ENCODE data around the gene ATP6V1G3. TPM values are rescaled to one million over a fixed set of nuclear protein-coding genes. Genes with fewer than 3 reads are reported as not detected.

Gene ATP6V1G3
- total and polyA plus RNA-seq, 4 experiments from 2014 or later, result not detected

DNA sequence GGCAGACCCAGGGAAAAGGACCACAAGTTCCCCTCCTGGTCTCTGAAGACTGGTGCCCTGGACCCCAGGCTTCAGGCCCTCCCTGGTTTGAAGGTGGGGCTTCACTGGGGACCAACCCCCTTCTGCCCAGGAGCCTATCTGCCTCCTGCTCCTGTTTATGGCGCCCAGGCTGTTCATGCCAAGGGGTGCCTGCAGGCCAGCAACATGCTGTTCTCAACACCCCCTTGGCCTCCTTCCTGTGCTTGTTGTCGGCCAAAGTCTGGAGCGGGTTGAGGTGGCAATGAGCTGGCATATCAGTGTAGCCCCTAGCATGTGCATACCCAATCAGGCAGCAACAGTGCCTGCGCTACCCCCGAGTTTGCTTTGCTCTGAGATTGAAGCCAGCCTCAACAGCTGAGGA lies 46.3 kb downstream of the ATP6V1G3 start:
- no peaks in the 10 kb centered on the region for H3K9me3 Mint-ChIP-seq
- H3K9me3 ChIP-seq (ENCODE audit: control insufficient read depth in 1 of 2, low read length in 2 of 2), result no peaks in the 10 kb centered on the region
- no peak overlapping the region for H3K4me3 Mint-ChIP-seq
- no peaks in the 10 kb centered on the region for H3K4me1 ChIP-seq (ENCODE audit: insufficient read depth, low read length)
- H3K4me1 Mint-ChIP-seq, result peaks cover 2 to 8% (median 4%) of the 10 kb centered on the region in 4 donors
- ChIA-PET POLR2A (ENCODE audit: partially characterized antibody) (no interaction called here), CTCF (ENCODE audit: partially characterized antibody) (no interaction called here)
- H3K36me3 Mint-ChIP-seq, result no peaks in the 10 kb centered on the region
- peaks cover 0 to 2% of the 10 kb centered on the region in 2 donors for H3K27me3 Mint-ChIP-seq
- H3K27me3 ChIP-seq (ENCODE audit: insufficient read depth, low read length), result no peaks in the 10 kb centered on the region
- no peak overlapping the region for H3K27ac Mint-ChIP-seq
- H3K36me3 ChIP-seq (ENCODE audit: insufficient read depth, low read length), result no peaks in the 10 kb centered on the region
- no peak overlapping the region for H3K4me3 ChIP-seq (ENCODE audit: low read length in 2 of 2)
- no peak overlapping the region for H3K27ac ChIP-seq (ENCODE audit: low read depth, low read length)
- intact Hi-C loops (cut with micrococcal nuclease), result no loop called here
- no peak for DNase-seq

DNA sequence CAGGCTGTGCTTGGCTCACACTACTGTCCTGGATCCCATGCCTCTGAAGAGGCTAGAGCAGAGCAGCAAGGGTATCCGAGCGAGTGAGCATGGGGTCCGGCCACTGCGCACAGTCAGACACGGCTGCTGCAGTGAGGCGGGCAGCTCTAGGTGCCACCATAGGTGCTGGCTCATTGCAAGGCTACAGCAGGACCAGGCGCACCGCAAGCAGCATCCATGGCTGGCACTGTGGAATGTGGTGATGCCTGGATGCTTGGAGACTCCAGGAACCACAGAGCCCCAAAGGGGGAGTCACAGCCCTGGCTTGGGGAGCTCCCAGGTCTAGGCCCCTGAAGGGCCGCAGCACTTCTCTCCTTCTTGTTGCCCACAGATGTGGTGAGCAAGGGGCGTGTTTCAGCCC lies 47.2 kb downstream of the ATP6V1G3 start:
- H3K27ac ChIP-seq (ENCODE audit: low read depth, low read length), result no peak overlapping the region
- DNase-seq, result no peak
- Mint-ChIP-seq H3K4me3 (no peak overlapping the region), H3K36me3 (no peaks in the 10 kb centered on the region), H3K27me3 (peaks cover 0 to 2% of the 10 kb centered on the region in 2 donors), H3K4me1 (peaks cover 2 to 8% (median 4%) of the 10 kb centered on the region in 4 donors), H3K9me3 (no peaks in the 10 kb centered on the region), H3K27ac (no peak overlapping the region)
- H3K27me3 ChIP-seq (ENCODE audit: insufficient read depth, low read length), result no peaks in the 10 kb centered on the region
- ChIA-PET CTCF (ENCODE audit: partially characterized antibody) (no interaction called here), POLR2A (ENCODE audit: partially characterized antibody) (no interaction called here)
- no peak overlapping the region for H3K4me3 ChIP-seq (ENCODE audit: low read length in 2 of 2)
- H3K4me1 ChIP-seq (ENCODE audit: insufficient read depth, low read length), result no peaks in the 10 kb centered on the region
- H3K36me3 ChIP-seq (ENCODE audit: insufficient read depth, low read length), result no peaks in the 10 kb centered on the region
- intact Hi-C loops (cut with micrococcal nuclease), result no loop called here
- H3K9me3 ChIP-seq (ENCODE audit: control insufficient read depth in 1 of 2, low read length in 2 of 2), result no peaks in the 10 kb centered on the region

DNA sequence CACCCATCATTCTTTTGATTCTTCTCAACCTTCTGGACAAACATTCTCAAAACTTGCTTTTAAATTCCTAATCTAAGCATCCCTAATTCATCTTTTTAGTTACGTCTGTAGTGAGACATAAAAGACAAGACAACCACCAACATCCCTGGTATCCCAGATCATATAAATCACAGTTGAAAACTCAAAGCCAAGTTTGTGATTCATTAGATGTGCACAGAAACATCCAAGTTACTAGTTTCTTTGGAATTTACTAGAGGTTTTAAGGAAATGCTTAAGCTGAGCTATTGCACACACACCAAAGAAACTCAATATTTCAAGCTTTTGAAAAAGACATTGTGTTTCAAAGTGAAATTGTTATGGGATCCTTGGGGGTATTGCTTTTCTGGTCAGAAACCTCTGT lies 47.6 kb downstream of the ATP6V1G3 start:
- no peak overlapping the region for H3K4me3 ChIP-seq (ENCODE audit: low read length in 2 of 2)
- intact Hi-C loops (cut with micrococcal nuclease), result no loop called here
- Mint-ChIP-seq H3K4me3 (peak overlapping the region in 1 of 8 donors; percentile 49), H3K4me1 (peaks cover 2 to 7% (median 4%) of the 10 kb centered on the region in 4 donors), H3K36me3 (no peaks in the 10 kb centered on the region), H3K27me3 (peaks cover 0 to 2% of the 10 kb centered on the region in 2 donors), H3K27ac (no peak overlapping the region), H3K9me3 (no peaks in the 10 kb centered on the region)
- H3K9me3 ChIP-seq (ENCODE audit: control insufficient read depth in 1 of 2, low read length in 2 of 2), result no peaks in the 10 kb centered on the region
- POLR2A ChIA-PET (ENCODE audit: partially characterized antibody), result no interaction called here
- no peak overlapping the region for H3K27ac ChIP-seq (ENCODE audit: low read depth, low read length)
- DNase-seq, result no peak
- no peaks in the 10 kb centered on the region for H3K4me1 ChIP-seq (ENCODE audit: insufficient read depth, low read length)
- CTCF ChIA-PET (ENCODE audit: partially characterized antibody), result no interaction called here
- H3K36me3 ChIP-seq (ENCODE audit: insufficient read depth, low read length), result no peaks in the 10 kb centered on the region
- H3K27me3 ChIP-seq (ENCODE audit: insufficient read depth, low read length), result no peaks in the 10 kb centered on the region

DNA sequence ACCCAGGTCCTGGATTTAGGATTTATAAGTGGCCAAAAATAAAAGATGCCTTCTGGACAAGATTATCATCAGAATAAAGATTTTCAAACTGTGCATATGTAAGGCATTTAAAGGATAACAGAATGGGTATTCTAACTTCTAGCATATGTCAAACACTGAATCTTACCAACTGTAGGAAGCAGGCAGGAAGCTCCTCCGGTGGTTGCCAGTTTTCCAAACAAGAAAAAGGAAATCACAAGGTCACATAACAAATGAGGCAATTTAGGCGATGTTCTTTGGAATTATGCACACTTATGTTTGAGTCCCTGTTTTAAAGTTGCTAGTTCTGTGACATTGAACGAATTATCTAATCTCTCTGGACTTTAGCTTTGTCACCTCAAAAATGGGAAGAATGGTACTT lies 48.9 kb downstream of the ATP6V1G3 start:
- no peak overlapping the region for H3K4me3 Mint-ChIP-seq
- ChIA-PET POLR2A (ENCODE audit: partially characterized antibody) (no interaction called here), CTCF (ENCODE audit: partially characterized antibody) (interaction anchor here (1.1 kb wide), 1 partner anchor 195 kb away, joined by 4 read pairs; no protein-coding TSS in a partner anchor)
- H3K27ac Mint-ChIP-seq, result no peak overlapping the region
- H3K27ac ChIP-seq (ENCODE audit: low read depth, low read length), result no peak overlapping the region
- no peaks in the 10 kb centered on the region for H3K9me3 ChIP-seq (ENCODE audit: control insufficient read depth in 1 of 2, low read length in 2 of 2)
- no peaks in the 10 kb centered on the region for H3K36me3 ChIP-seq (ENCODE audit: insufficient read depth, low read length)
- H3K36me3 Mint-ChIP-seq, result no peaks in the 10 kb centered on the region
- no peaks in the 10 kb centered on the region for H3K4me1 ChIP-seq (ENCODE audit: insufficient read depth, low read length)
- no peaks in the 10 kb centered on the region for H3K9me3 Mint-ChIP-seq
- H3K27me3 Mint-ChIP-seq, result peaks cover 0 to 2% of the 10 kb centered on the region in 2 donors
- H3K27me3 ChIP-seq (ENCODE audit: insufficient read depth, low read length), result no peaks in the 10 kb centered on the region
- intact Hi-C loops (cut with micrococcal nuclease), result no loop called here
- H3K4me3 ChIP-seq (ENCODE audit: low read length in 2 of 2), result no peak overlapping the region
- H3K4me1 Mint-ChIP-seq, result no peaks in the 10 kb centered on the region
- no peak for DNase-seq

GRCh38 chr1:198491028-198491427 lies 49.5 kb downstream of the ATP6V1G3 start:
- H3K4me3 ChIP-seq (ENCODE audit: low read length in 2 of 2), result no peak overlapping the region
- intact Hi-C loops (cut with micrococcal nuclease), result no loop called here
- no peak overlapping the region for H3K27ac ChIP-seq (ENCODE audit: low read depth, low read length)
- ChIA-PET CTCF (ENCODE audit: partially characterized antibody) (interaction anchor here (1.1 kb wide), 1 partner anchor 196 kb away, joined by 4 read pairs; no protein-coding TSS in a partner anchor), POLR2A (ENCODE audit: partially characterized antibody) (no interaction called here)
- Mint-ChIP-seq H3K9me3 (no peaks in the 10 kb centered on the region), H3K27me3 (peaks cover 0 to 2% of the 10 kb centered on the region in 2 donors), H3K4me3 (no peak overlapping the region), H3K27ac (no peak overlapping the region), H3K36me3 (no peaks in the 10 kb centered on the region), H3K4me1 (no peaks in the 10 kb centered on the region)
- no peaks in the 10 kb centered on the region for H3K4me1 ChIP-seq (ENCODE audit: insufficient read depth, low read length)
- H3K36me3 ChIP-seq (ENCODE audit: insufficient read depth, low read length), result no peaks in the 10 kb centered on the region
- no peaks in the 10 kb centered on the region for H3K27me3 ChIP-seq (ENCODE audit: insufficient read depth, low read length)
- no peak for DNase-seq
- H3K9me3 ChIP-seq (ENCODE audit: control insufficient read depth in 1 of 2, low read length in 2 of 2), result no peaks in the 10 kb centered on the region

DNA sequence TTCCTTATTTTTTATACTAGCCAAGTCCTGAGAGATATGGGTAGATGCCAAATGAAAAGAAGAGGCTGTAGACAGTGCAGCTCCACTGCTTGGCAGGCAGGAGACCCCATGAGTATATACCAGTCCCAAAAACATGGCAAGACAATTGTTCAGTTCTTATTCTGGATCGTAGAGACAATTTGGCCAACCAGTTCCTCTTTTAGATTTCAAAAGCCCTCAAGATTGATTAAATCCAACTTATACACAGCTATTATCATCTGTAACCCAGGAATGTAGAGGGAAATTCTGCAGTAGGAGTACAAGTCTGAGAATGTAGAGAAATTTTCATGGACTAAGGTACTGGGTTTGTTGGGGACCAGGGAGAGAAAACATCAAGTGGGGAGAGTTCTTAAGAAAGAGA lies 50.3 kb downstream of the ATP6V1G3 start:
- no peaks in the 10 kb centered on the region for H3K9me3 Mint-ChIP-seq
- H3K4me3 Mint-ChIP-seq, result peak overlapping the region in 1 of 8 donors; percentile 17
- CTCF ChIA-PET (ENCODE audit: partially characterized antibody), result interaction anchor here (1.3 to 2.7 kb wide), 2 partner anchors 23 to 402 kb away, joined by 3 to 8 read pairs; no protein-coding TSS in a partner anchor
- intact Hi-C loops (cut with micrococcal nuclease), result no loop called here
- no peaks in the 10 kb centered on the region for H3K4me1 ChIP-seq (ENCODE audit: insufficient read depth, low read length)
- H3K36me3 ChIP-seq (ENCODE audit: insufficient read depth, low read length), result no peaks in the 10 kb centered on the region
- no peaks in the 10 kb centered on the region for H3K36me3 Mint-ChIP-seq
- H3K27me3 ChIP-seq (ENCODE audit: insufficient read depth, low read length), result no peaks in the 10 kb centered on the region
- POLR2A ChIA-PET (ENCODE audit: partially characterized antibody), result no interaction called here
- H3K9me3 ChIP-seq (ENCODE audit: control insufficient read depth in 1 of 2, low read length in 2 of 2), result no peaks in the 10 kb centered on the region
- DNase-seq, result no peak
- H3K27ac ChIP-seq (ENCODE audit: low read depth, low read length), result no peak overlapping the region
- no peak overlapping the region for H3K4me3 ChIP-seq (ENCODE audit: low read length in 2 of 2)
- peaks cover 0 to 1% (median 0%) of the 10 kb centered on the region in 4 donors for H3K4me1 Mint-ChIP-seq
- peaks cover 0 to 2% of the 10 kb centered on the region in 2 donors for H3K27me3 Mint-ChIP-seq
- H3K27ac Mint-ChIP-seq, result no peak overlapping the region

GRCh38 chr1:198486903-198487302 lies 53.6 kb downstream of the ATP6V1G3 start:
- intact Hi-C loops (cut with micrococcal nuclease), result no loop called here

DNA sequence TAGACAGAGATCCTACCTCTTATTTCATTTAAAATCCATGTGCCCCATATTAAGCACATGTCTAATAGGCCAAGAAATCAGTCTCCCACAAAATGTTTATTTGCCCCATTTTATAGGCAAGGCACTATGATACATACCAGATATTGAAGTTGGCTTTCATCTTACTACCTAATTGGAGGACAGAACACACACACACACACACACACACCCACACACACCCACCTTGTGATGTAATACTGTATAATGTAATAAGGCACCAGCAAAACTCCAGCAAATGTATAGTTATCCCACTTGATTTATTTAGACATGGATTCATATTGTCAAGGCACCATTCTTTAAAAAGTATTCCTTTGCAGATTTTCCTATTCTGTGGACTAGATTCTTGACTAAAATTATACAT lies 56.8 kb downstream of the ATP6V1G3 start:
- Histone ChIP-seq H3K4me1 (ENCODE audit: insufficient read depth, low read length) (no peaks in the 10 kb centered on the region), H3K27ac (ENCODE audit: low read depth, low read length) (no peak overlapping the region), H3K9me3 (ENCODE audit: control insufficient read depth in 1 of 2, low read length in 2 of 2) (no peaks in the 10 kb centered on the region), H3K4me3 (ENCODE audit: low read length in 2 of 2) (no peak overlapping the region), H3K36me3 (ENCODE audit: insufficient read depth, low read length) (no peaks in the 10 kb centered on the region), H3K27me3 (ENCODE audit: insufficient read depth, low read length) (no peaks in the 10 kb centered on the region)
- POLR2A ChIA-PET (ENCODE audit: partially characterized antibody), result no interaction called here
- intact Hi-C loops (cut with micrococcal nuclease), result no loop called here
- no peak for DNase-seq
- H3K4me3 Mint-ChIP-seq, result no peak overlapping the region
- H3K27me3 Mint-ChIP-seq, result no peaks in the 10 kb centered on the region
- H3K36me3 Mint-ChIP-seq, result peaks cover 4 to 10% of the 10 kb centered on the region in 2 donors
- H3K9me3 Mint-ChIP-seq, result peaks cover 0 to 4% (median 2%) of the 10 kb centered on the region in 8 donors
- CTCF ChIA-PET (ENCODE audit: partially characterized antibody), result no interaction called here
- peaks cover 0 to 1% (median 0%) of the 10 kb centered on the region in 4 donors for H3K4me1 Mint-ChIP-seq
- no peak overlapping the region for H3K27ac Mint-ChIP-seq

More at GRCh38 chr1:198486903-198487302, 53.6 kb downstream of the ATP6V1G3 start:
- H3K9me3 ChIP-seq (ENCODE audit: control insufficient read depth in 1 of 2, low read length in 2 of 2), result no peaks in the 10 kb centered on the region
- no peak overlapping the region for H3K4me3 ChIP-seq (ENCODE audit: low read length in 2 of 2)
- H3K36me3 Mint-ChIP-seq, result no peaks in the 10 kb centered on the region
- peaks cover 0 to 2% of the 10 kb centered on the region in 2 donors for H3K27me3 Mint-ChIP-seq
- no peak overlapping the region for H3K27ac ChIP-seq (ENCODE audit: low read depth, low read length)
- peaks cover 0 to 1% (median 0%) of the 10 kb centered on the region in 4 donors for H3K4me1 Mint-ChIP-seq
- H3K36me3 ChIP-seq (ENCODE audit: insufficient read depth, low read length), result no peaks in the 10 kb centered on the region
- ChIA-PET POLR2A (ENCODE audit: partially characterized antibody) (no interaction called here), CTCF (ENCODE audit: partially characterized antibody) (no interaction called here)
- no peaks in the 10 kb centered on the region for H3K9me3 Mint-ChIP-seq
- no peaks in the 10 kb centered on the region for H3K27me3 ChIP-seq (ENCODE audit: insufficient read depth, low read length)
- no peak for DNase-seq
- no peaks in the 10 kb centered on the region for H3K4me1 ChIP-seq (ENCODE audit: insufficient read depth, low read length)
- H3K27ac Mint-ChIP-seq, result no peak overlapping the region
- no peak overlapping the region for H3K4me3 Mint-ChIP-seq

Measured in CD4-positive, alpha-beta memory T cell (primary cell).